Measurements from ENCODE around the gene ST8SIA2.

Gene ST8SIA2

GRCh38 chr15:92453607-92454006 lies 59.9 kb downstream of the ST8SIA2 start:
- no peak overlapping the region for H3K27ac ChIP-seq
- no peak for TF ChIP-seq CTCF (conservative IDR thresholded peaks at IDR 0.05)

- TF ChIP-seq CTCF (conservative IDR thresholded peaks at IDR 0.05) = no peak
Observed at GRCh38 chr15:92454555-92455105, 60.9 kb downstream of the ST8SIA2 start.

GRCh38 chr15:92455271-92455670 lies 61.6 kb downstream of the ST8SIA2 start:
- no peak overlapping the region; the same call in 1 of the 2 replicates for H3K27ac ChIP-seq
- TF ChIP-seq CTCF (conservative IDR thresholded peaks at IDR 0.05) = no peak

More at GRCh38 chr15:92454555-92455105, 60.9 kb downstream of the ST8SIA2 start:
- H3K27ac ChIP-seq = no peak overlapping the region

- peak overlapping the region; percentile 61 for H3K27ac ChIP-seq
- TF ChIP-seq CTCF (conservative IDR thresholded peaks at IDR 0.05) = no peak
Observed at GRCh38 chr15:92457471-92458041, 63.9 kb downstream of the ST8SIA2 start.

GRCh38 chr15:92460023-92460422 lies 66.3 kb downstream of the ST8SIA2 start:
- no peak overlapping the region for H3K27ac ChIP-seq
- no peak for TF ChIP-seq CTCF (conservative IDR thresholded peaks at IDR 0.05)

- TF ChIP-seq CTCF (conservative IDR thresholded peaks at IDR 0.05) = no peak
Observed at GRCh38 chr15:92462424-92463125, 68.9 kb downstream of the ST8SIA2 start.

GRCh38 chr15:92463352-92463751 lies 69.7 kb downstream of the ST8SIA2 start:
- H3K27ac ChIP-seq = no peak overlapping the region
- TF ChIP-seq CTCF (conservative IDR thresholded peaks at IDR 0.05) = no peak

More at GRCh38 chr15:92462424-92463125, 68.9 kb downstream of the ST8SIA2 start:
- no peak overlapping the region for H3K27ac ChIP-seq

Data from VCaP (cell line).